Measurements from ENCODE around the gene PDZD8.
"Not testable (repeated sequence)": the region's sequence is repeated elsewhere in the genome, so short reads cannot be mapped to it uniquely, and the experiment has no call there.

Gene PDZD8

GRCh38 chr10:117290872-117291271 is 84.4 kb downstream of the PDZD8 start:
- not testable (repeated sequence) for DNase-seq

GRCh38 chr10:117284716-117285494 is 90.3 kb downstream of the PDZD8 start:
- DNase-seq: no peak

GRCh38 chr10:117277675-117278074 is 97.6 kb downstream of the PDZD8 start:
- DNase-seq: no peak

- no peak for DNase-seq
Measured at GRCh38 chr10:117275121-117275520, 100.1 kb downstream of the PDZD8 start.

- DNase-seq: no peak
Measured at GRCh38 chr10:117274509-117274908, 100.7 kb downstream of the PDZD8 start.

- DNase-seq: no peak
Measured at GRCh38 chr10:117273980-117274379, 101.3 kb downstream of the PDZD8 start.

GRCh38 chr10:117272195-117273076 is 102.8 kb downstream of the PDZD8 start:
- DNase-seq: no peak

GRCh38 chr10:117271427-117271826 is 103.8 kb downstream of the PDZD8 start:
- no peak for DNase-seq

- no peak for DNase-seq
Measured at GRCh38 chr10:117268907-117269306, 106.3 kb downstream of the PDZD8 start.

GRCh38 chr10:117268258-117268657 is 107.0 kb downstream of the PDZD8 start:
- DNase-seq: no peak

- DNase-seq: no peak
Measured at GRCh38 chr10:117266812-117267211, 108.4 kb downstream of the PDZD8 start.

GRCh38 chr10:117266400-117266799 is 108.8 kb downstream of the PDZD8 start:
- no peak for DNase-seq

GRCh38 chr10:117264782-117265181 is 110.5 kb downstream of the PDZD8 start:
- peak; percentile 78 for DNase-seq

- no peak for DNase-seq
Measured at GRCh38 chr10:117262903-117263293, 112.3 kb downstream of the PDZD8 start.

- DNase-seq: no peak
Measured at GRCh38 chr10:117262291-117262902, 112.8 kb downstream of the PDZD8 start.

GRCh38 chr10:117261501-117261900 is 113.7 kb downstream of the PDZD8 start:
- DNase-seq: no peak

- no peak for DNase-seq
Measured at GRCh38 chr10:117260084-117260483, 115.2 kb downstream of the PDZD8 start.

- no peak for DNase-seq
Measured at GRCh38 chr10:117259279-117259678, 116.0 kb downstream of the PDZD8 start.

GRCh38 chr10:117257721-117258120 is 117.5 kb downstream of the PDZD8 start:
- no peak for DNase-seq

- no peak for DNase-seq
Measured at GRCh38 chr10:117256910-117257309, 118.3 kb downstream of the PDZD8 start.

GRCh38 chr10:117255835-117256460 is 119.3 kb downstream of the PDZD8 start:
- DNase-seq: no peak

GRCh38 chr10:117254774-117255735 is 120.2 kb downstream of the PDZD8 start:
- DNase-seq: no peak
